ENCODE data around the gene MACROH2A1.

MACROH2A1 gene

GRCh38 chr5:135356522-135357318, 42.3 kb downstream of the MACROH2A1 start:
- no peak for TF ChIP-seq CTCF (conservative IDR thresholded peaks at IDR 0.05)
- H3K27ac ChIP-seq = no peak overlapping the region

- no peak for TF ChIP-seq CTCF (conservative IDR thresholded peaks at IDR 0.05)
Measured at GRCh38 chr5:135355169-135355568, 43.9 kb downstream of the MACROH2A1 start.

GRCh38 chr5:135353952-135354721, 44.9 kb downstream of the MACROH2A1 start:
- no peak overlapping the region for H3K27ac ChIP-seq
- TF ChIP-seq CTCF (conservative IDR thresholded peaks at IDR 0.05) = no peak

More at GRCh38 chr5:135355169-135355568, 43.9 kb downstream of the MACROH2A1 start:
- no peak overlapping the region for H3K27ac ChIP-seq

GRCh38 chr5:135350536-135350935, 48.5 kb downstream of the MACROH2A1 start:
- no peak overlapping the region for H3K27ac ChIP-seq
- TF ChIP-seq CTCF (conservative IDR thresholded peaks at IDR 0.05) = no peak

GRCh38 chr5:135349886-135350285, 49.1 kb downstream of the MACROH2A1 start:
- H3K27ac ChIP-seq = no peak overlapping the region
- no peak for TF ChIP-seq CTCF (conservative IDR thresholded peaks at IDR 0.05)

GRCh38 chr5:135349451-135349850, 49.6 kb downstream of the MACROH2A1 start:
- no peak for TF ChIP-seq CTCF (conservative IDR thresholded peaks at IDR 0.05)
- no peak overlapping the region for H3K27ac ChIP-seq

DNA sequence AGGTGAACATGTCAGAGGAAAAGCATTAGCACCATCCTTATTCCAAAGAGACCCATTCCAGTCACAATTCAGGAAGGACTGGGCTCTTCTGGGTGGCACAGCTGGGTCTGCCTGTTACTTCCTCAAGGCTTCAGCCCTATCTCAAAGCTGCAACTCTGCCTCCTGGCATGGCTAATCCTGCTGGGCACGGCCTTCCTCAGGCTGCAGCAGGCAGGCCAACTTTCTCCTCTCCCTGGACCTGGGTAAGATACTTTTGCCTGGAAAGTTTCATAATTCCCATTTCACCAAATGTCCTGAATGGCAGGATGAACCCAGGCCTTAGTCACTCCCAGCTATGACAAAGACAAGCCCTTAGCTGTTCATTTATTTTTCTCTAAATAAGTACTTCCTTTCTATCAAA, 50.1 kb downstream of the MACROH2A1 start:
- TF ChIP-seq CTCF (conservative IDR thresholded peaks at IDR 0.05) = no peak
- no peak overlapping the region for H3K27ac ChIP-seq
